ENCODE results near the gene ST3GAL3.
"Not testable (repeated sequence)": the region's sequence is repeated elsewhere in the genome, so short reads cannot be mapped to it uniquely, and the experiment has no call there.

ST3GAL3 gene

DNA sequence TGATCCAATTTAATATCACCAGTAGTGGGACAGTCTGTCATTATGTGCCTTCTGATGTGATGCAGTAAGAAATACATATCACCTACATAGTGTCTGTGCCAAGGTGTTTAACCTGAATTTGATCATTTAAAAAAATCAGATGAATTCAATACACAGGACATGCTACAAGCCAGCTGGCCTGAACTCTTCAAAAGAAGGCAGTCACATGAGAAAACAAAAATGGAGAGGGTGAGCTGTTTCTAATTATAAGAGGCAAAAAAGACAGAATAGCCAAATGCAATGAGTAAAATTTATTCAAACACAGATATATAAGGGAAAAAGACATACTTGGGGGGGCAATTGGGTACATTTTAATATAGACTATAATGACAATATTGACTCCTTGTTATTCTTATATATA is 66.5 kb downstream of the ST3GAL3 start:
- TF ChIP-seq, protein P1, sequence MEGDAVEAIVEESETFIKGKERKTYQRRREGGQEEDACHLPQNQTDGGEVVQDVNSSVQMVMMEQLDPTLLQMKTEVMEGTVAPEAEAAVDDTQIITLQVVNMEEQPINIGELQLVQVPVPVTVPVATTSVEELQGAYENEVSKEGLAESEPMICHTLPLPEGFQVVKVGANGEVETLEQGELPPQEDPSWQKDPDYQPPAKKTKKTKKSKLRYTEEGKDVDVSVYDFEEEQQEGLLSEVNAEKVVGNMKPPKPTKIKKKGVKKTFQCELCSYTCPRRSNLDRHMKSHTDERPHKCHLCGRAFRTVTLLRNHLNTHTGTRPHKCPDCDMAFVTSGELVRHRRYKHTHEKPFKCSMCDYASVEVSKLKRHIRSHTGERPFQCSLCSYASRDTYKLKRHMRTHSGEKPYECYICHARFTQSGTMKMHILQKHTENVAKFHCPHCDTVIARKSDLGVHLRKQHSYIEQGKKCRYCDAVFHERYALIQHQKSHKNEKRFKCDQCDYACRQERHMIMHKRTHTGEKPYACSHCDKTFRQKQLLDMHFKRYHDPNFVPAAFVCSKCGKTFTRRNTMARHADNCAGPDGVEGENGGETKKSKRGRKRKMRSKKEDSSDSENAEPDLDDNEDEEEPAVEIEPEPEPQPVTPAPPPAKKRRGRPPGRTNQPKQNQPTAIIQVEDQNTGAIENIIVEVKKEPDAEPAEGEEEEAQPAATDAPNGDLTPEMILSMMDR (conservative IDR thresholded peaks at IDR 0.05; ENCODE audit: low read depth, low read length), result no peak

DNA sequence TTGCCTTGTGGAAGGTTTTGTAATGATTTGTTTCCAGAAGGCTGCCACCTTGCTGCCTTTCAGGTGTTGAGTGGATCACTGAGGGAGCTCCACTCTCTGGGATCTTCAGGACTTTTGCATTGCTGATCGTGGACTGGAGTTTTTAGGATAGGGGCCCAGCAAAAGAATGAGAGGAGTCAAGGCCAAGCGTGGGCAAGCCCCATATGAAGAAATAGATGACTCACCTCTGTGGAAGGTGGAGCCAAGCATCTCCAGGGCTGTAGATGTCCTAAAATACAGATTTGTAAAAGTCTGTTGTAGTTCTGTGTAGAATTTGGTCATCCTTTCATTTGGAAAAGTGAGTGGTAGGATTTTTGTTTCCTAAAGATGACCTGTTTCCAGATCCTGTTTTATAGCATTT is 67.0 kb downstream of the ST3GAL3 start:
- Histone ChIP-seq H3K27me3 (ENCODE audit: insufficient read depth, low read depth) (no peaks in the 10 kb centered on the region), H4K20me1 (ENCODE audit: insufficient read depth) (no peaks in the 10 kb centered on the region), H3K4me3 (IDR thresholded peaks at IDR 0.05; ENCODE audit: insufficient read depth, low read depth, low read length) (no peak overlapping the region), H3K9ac (no peak overlapping the region), H3K27ac (no peak overlapping the region), H3K4me2 (no peak overlapping the region), H2AFZ (ENCODE audit: low read depth) (no peak overlapping the region), H3K36me3 (ENCODE audit: insufficient read depth) (no peaks in the 10 kb centered on the region), H3K4me1 (ENCODE audit: low read depth, poor library complexity, severe bottlenecking) (peaks cover 13% of the 10 kb centered on the region), H3K79me2 (ENCODE audit: insufficient read depth, low read depth) (no peaks in the 10 kb centered on the region)
- TF ChIP-seq, protein P1 (conservative IDR thresholded peaks at IDR 0.05; ENCODE audit: low read depth, low read length), result no peak

More for the DNA sequence above, 66.5 kb downstream of the ST3GAL3 start:
- no peaks in the 10 kb centered on the region for H3K27me3 ChIP-seq (ENCODE audit: insufficient read depth, low read depth)
- no peak overlapping the region for H3K9ac ChIP-seq
- no peaks in the 10 kb centered on the region for H4K20me1 ChIP-seq (ENCODE audit: insufficient read depth)
- peaks cover 13% of the 10 kb centered on the region for H3K4me1 ChIP-seq (ENCODE audit: low read depth, poor library complexity, severe bottlenecking)
- no peaks in the 10 kb centered on the region for H3K36me3 ChIP-seq (ENCODE audit: insufficient read depth)
- H2AFZ ChIP-seq (ENCODE audit: low read depth), result no peak overlapping the region
- no peaks in the 10 kb centered on the region for H3K79me2 ChIP-seq (ENCODE audit: insufficient read depth, low read depth)
- no peak overlapping the region for H3K27ac ChIP-seq
- H3K4me2 ChIP-seq, result no peak overlapping the region
- no peak overlapping the region for H3K4me3 ChIP-seq (IDR thresholded peaks at IDR 0.05; ENCODE audit: insufficient read depth, low read depth, low read length)

DNA sequence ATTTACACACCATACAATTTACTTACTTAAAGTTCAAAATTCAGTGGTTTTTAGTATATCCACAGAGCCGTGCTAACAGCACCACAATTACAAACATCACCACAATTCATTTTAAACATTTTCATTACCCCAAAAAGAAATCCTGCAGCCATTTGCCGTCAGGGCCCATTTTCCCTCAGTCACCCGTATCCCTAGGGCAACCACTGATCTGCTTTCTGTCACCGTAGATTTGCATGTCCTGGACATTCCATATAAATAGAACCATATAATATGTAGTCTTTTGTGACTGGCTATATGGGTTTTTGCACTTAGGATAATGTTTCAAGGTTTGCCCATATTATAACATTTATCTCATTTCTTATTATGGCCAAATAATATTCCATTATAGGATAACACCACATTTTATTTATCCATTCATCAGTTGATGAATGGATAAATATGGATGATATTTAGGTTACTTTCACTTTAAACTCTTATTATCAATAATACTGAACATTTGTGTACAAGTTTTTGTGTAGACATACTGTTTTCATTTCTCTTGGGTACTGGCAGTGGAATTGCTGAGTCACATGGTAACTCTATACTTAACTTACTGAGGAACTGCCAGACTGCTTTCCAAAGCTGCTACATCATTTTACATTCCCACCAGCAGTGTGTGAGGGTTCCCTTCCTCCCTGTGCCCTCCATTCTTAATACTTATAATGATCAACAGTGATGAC is 68.9 kb downstream of the ST3GAL3 start:
- Histone ChIP-seq H3K27me3 (ENCODE audit: insufficient read depth, low read depth) (no peaks in the 10 kb centered on the region), H3K79me2 (ENCODE audit: insufficient read depth, low read depth) (no peaks in the 10 kb centered on the region), H3K27ac (no peak overlapping the region), H2AFZ (ENCODE audit: low read depth) (no peak overlapping the region), H3K4me1 (ENCODE audit: low read depth, poor library complexity, severe bottlenecking) (peaks cover 13% of the 10 kb centered on the region), H3K4me3 (IDR thresholded peaks at IDR 0.05; ENCODE audit: insufficient read depth, low read depth, low read length) (no peak overlapping the region), H4K20me1 (ENCODE audit: insufficient read depth) (no peaks in the 10 kb centered on the region), H3K36me3 (ENCODE audit: insufficient read depth) (no peaks in the 10 kb centered on the region), H3K9ac (no peak overlapping the region), H3K4me2 (no peak overlapping the region)
- TF ChIP-seq, protein P1 (conservative IDR thresholded peaks at IDR 0.05; ENCODE audit: low read depth, low read length), result no peak

DNA sequence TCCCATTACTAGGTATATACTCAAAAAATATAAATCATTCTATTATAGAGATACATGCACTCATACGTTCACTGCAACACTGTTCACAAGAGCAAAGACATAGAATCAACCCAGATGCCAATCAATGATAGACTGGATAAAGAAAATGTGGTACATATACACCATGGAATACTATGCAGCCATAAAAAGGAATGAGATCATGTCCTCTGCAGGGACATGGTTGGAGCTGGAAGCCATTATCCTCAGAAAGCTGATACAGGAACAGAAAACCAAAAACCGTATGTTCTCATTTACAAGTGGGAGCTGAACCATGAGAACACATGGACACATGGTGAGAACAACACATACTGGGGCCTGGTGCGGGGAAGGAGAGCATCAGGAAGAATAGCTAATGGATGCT is 70.6 kb downstream of the ST3GAL3 start:
- not testable (repeated sequence) for H2AFZ ChIP-seq (ENCODE audit: low read depth); H3K27me3 ChIP-seq (ENCODE audit: insufficient read depth, low read depth); H3K9ac ChIP-seq; H4K20me1 ChIP-seq (ENCODE audit: insufficient read depth); H3K4me3 ChIP-seq (IDR thresholded peaks at IDR 0.05; ENCODE audit: insufficient read depth, low read depth, low read length); H3K36me3 ChIP-seq (ENCODE audit: insufficient read depth); H3K79me2 ChIP-seq (ENCODE audit: insufficient read depth, low read depth); H3K27ac ChIP-seq; H3K4me2 ChIP-seq
- peaks cover 13% of the 10 kb centered on the region for H3K4me1 ChIP-seq (ENCODE audit: low read depth, poor library complexity, severe bottlenecking)

DNA sequence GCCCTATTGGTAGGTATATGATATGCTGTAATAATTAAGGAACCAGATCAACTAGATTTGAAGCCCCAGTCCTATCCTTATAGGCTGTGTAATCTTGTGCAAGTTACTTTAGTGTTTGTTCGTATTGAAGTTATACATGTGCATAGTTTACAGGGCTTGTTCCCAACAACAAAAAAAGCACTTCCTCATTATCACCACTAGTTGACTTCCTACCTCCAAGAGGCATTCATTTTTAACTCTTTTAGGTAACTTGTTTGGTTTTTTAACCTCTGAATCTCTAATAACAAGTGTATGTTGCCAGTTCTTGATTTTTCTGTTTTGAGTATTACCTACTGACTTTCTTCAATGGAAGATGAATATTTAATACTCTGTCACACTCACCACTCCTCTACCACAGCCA is 71.9 kb downstream of the ST3GAL3 start:
- Histone ChIP-seq H3K4me2 (no peak overlapping the region), H4K20me1 (ENCODE audit: insufficient read depth) (no peaks in the 10 kb centered on the region), H2AFZ (ENCODE audit: low read depth) (no peak overlapping the region), H3K4me1 (ENCODE audit: low read depth, poor library complexity, severe bottlenecking) (peaks cover 20% of the 10 kb centered on the region), H3K4me3 (IDR thresholded peaks at IDR 0.05; ENCODE audit: insufficient read depth, low read depth, low read length) (no peak overlapping the region), H3K27ac (no peak overlapping the region), H3K9ac (no peak overlapping the region), H3K36me3 (ENCODE audit: insufficient read depth) (no peaks in the 10 kb centered on the region), H3K79me2 (ENCODE audit: insufficient read depth, low read depth) (no peaks in the 10 kb centered on the region), H3K27me3 (ENCODE audit: insufficient read depth, low read depth) (no peaks in the 10 kb centered on the region)
- TF ChIP-seq, protein P1 (conservative IDR thresholded peaks at IDR 0.05; ENCODE audit: low read depth, low read length), result no peak

All from KMS-11 (cell line).